Endothelial cell of umbilical vein (primary cell): ENCODE measurements around the gene USH1C. TPM values are rescaled to one million over a fixed set of nuclear protein-coding genes. Genes with fewer than 3 reads are reported as not detected.

ENCODE experiments used
- BruUV-seq: library from RNA; stranded (reverse); fragments of 400-500 nt; replicated peaks from 2 replicates; lab custom pipeline; 2021; lab: Mats Ljungman, UMichigan
- CTCF ChIA-PET: fragments of 300-600, 350-600 bp; sonication (Branson Sonifier 250); formaldehyde crosslinking; loops from one replicate; lab custom pipeline; 2021; ENCODE audit warnings: antibody characterized with exemption, inconsistent platforms; lab: Charles Lee
- POLR2A ChIA-PET: fragments of 300-600, 350-600 bp; sonication (Branson Sonifier 250); formaldehyde crosslinking; loops from one replicate; lab custom pipeline; 2021; ENCODE audit warnings: antibody characterized with exemption, inconsistent platforms; lab: Charles Lee
- DNase-seq: peaks from one replicate; pipeline ENCODE4 v3.0.0-alpha.2; 2011; ENCODE audit warnings: low read depth, low spot score
- FAIRE-seq: peaks from 2 replicates; lab custom pipeline; 2011; peaks lifted over from hg19 to GRCh38; lab: Jason Lieb, UNC
- H2AFZ ChIP-seq: 2 replicates; pipeline ENCODE4 v1.6.0; 2012; ENCODE audit warnings: low read depth, low read length, control low read depth, inconsistent platforms
- H3K27ac ChIP-seq: 2 replicates; pipeline ENCODE4 v1.5.1; 2011; ENCODE audit warnings: low read depth, mild to moderate bottlenecking, control low read depth, low read length, moderate library complexity; ENCODE audit not compliant: insufficient read depth
- H3K27me3 ChIP-seq, 2 experiments: 2 replicates each; pipeline versions ENCODE4 v1.6.0 to v1.6.1; 2011; ENCODE audit warnings: low read length in 2 of 2, mixed read lengths in 1 of 2; ENCODE audit not compliant: control insufficient read depth in 2 of 2, insufficient read depth in 2 of 2
- H3K36me3 ChIP-seq, 2 experiments: 2 replicates in 1 of 2; 3 replicates in 1 of 2; pipeline ENCODE4 v1.5.1; 2011; ENCODE audit warnings: low read length in 2 of 2, mild to moderate bottlenecking in 1 of 2, moderate library complexity in 1 of 2; ENCODE audit not compliant: control insufficient read depth in 2 of 2, insufficient read depth in 2 of 2; ENCODE audit errors: extremely low read depth in 1 of 2
- H3K4me1 ChIP-seq: 3 replicates; pipeline ENCODE4 v1.5.1; 2011; ENCODE audit warnings: mild to moderate bottlenecking, low read length; ENCODE audit not compliant: control insufficient read depth, insufficient read depth; ENCODE audit errors: extremely low read depth
- H3K4me2 ChIP-seq: 2 replicates; pipeline ENCODE4 v1.6.1; 2011; ENCODE audit warnings: low read length, control low read depth, mixed read lengths; ENCODE audit not compliant: insufficient read depth
- H3K4me3 ChIP-seq, 3 experiments: fragments of 200-600 bp in 1 of 3; sonication (generic), shearing (Covaris generic) in 1 of 3; replicated peaks in 1 of 3; 2 replicates each; pipeline ENCODE4 v1.5.1; 2011 to 2016; ENCODE audit warnings: control low read depth in 3 of 3, low read length in 3 of 3, mild to moderate bottlenecking in 2 of 3, inconsistent platforms in 1 of 3, low read depth in 1 of 3, moderate library complexity in 1 of 3; ENCODE audit not compliant: insufficient read depth in 1 of 3
- H3K79me2 ChIP-seq: 2 replicates; pipeline ENCODE4 v1.6.0; 2012; ENCODE audit warnings: low read length, inconsistent platforms; ENCODE audit not compliant: control insufficient read depth, insufficient read depth
- H3K9ac ChIP-seq: replicated peaks from 2 replicates; pipeline ENCODE3; 2011; ENCODE audit warnings: low read length, control low read depth; ENCODE audit not compliant: insufficient read depth; ENCODE audit errors: extremely low read depth
- H3K9me1 ChIP-seq: replicated peaks from 3 replicates; pipeline ENCODE4 v1.6.0; 2011; ENCODE audit warnings: mild to moderate bottlenecking, low read length; ENCODE audit not compliant: control insufficient read depth, insufficient read depth; ENCODE audit errors: extremely low read depth
- H3K9me3 ChIP-seq: replicated peaks from 2 replicates; pipeline ENCODE4 v1.5.1; 2012; ENCODE audit warnings: low read length, inconsistent platforms; ENCODE audit not compliant: control insufficient read depth, insufficient read depth
- H4K20me1 ChIP-seq: replicated peaks from 2 replicates; pipeline ENCODE3; 2011; ENCODE audit warnings: mild to moderate bottlenecking, low read length; ENCODE audit not compliant: control insufficient read depth, insufficient read depth; ENCODE audit errors: extremely low read depth
- EZH2 ChIP-seq: IDR thresholded peaks from 2 replicates; pipeline ENCODE4 v1.6.1; 2012; ENCODE audit warnings: borderline replicate concordance, low read depth, mild to moderate bottlenecking, moderate library complexity, low read length, inconsistent platforms; ENCODE audit not compliant: severe bottlenecking
- FOS ChIP-seq: IDR thresholded peaks from 2 replicates; pipeline ENCODE4 v1.6.1; 2011; ENCODE audit warnings: mild to moderate bottlenecking, low read length, moderate library complexity, borderline replicate concordance; ENCODE audit not compliant: insufficient read depth
- GATA2 ChIP-seq: IDR thresholded peaks from 2 replicates; pipeline ENCODE4 v1.7.0; 2011; ENCODE audit warnings: low read depth, mild to moderate bottlenecking, moderate library complexity, mixed read lengths, low read length; ENCODE audit not compliant: insufficient read length, insufficient read depth
- JUN ChIP-seq: IDR thresholded peaks from 2 replicates; pipeline ENCODE4 v1.6.1; 2011; ENCODE audit warnings: borderline replicate concordance, low read depth; ENCODE audit not compliant: insufficient read length, insufficient read depth
- MYC ChIP-seq: IDR thresholded peaks from one replicate; pipeline ENCODE4 v1.6.1; 2011; ENCODE audit warnings: mild to moderate bottlenecking, low read depth, low read length
- POLR2A ChIP-seq: IDR thresholded peaks from 2 replicates; pipeline ENCODE4 v1.6.1; 2012; ENCODE audit warnings: low read depth, mild to moderate bottlenecking, control low read depth, low read length
- POLR2AphosphoS5 ChIP-seq: IDR thresholded peaks from 2 replicates; pipeline ENCODE4 v1.6.1; 2012; ENCODE audit warnings: low read depth, mild to moderate bottlenecking, control low read depth, low read length, moderate library complexity; ENCODE audit not compliant: insufficient read depth
- dilution Hi-C: fragments of 300-500 bp; cut with MboI; formaldehyde crosslinking; loops from one replicate; pipeline ENCODE4 v1.15.0; 2019; ENCODE audit warnings: low sequenced_read_pairs; ENCODE audit not compliant: extremely low pct_ligation_motif_present
- intact Hi-C: fragments of 100-400 bp; cut with micrococcal nuclease; formaldehyde crosslinking; loops from one replicate; pipeline ENCODE4 v1.10.0; 2022
- polyA plus RNA-seq, 4 experiments: library from polyadenylated mRNA; depleted of rRNA in 3 of 4; stranded (reverse) in 3 of 4; unstranded in 1 of 4; fragments of >200 nt; gene quantifications; 2 replicates each; pipeline versions ENCODE4 v1.2.1 to v1.2.3, GENCODE V29; 2011 to 2012; ENCODE audit warnings: missing spikeins in 1 of 4
- total RNA-seq: library from RNA; stranded (reverse); gene quantifications from 2 replicates; pipeline ENCODE4 v1.2.3, GENCODE V29; 2021
- TF ChIP-seq, protein P1 (sequence below): IDR thresholded peaks from 2 replicates; pipeline ENCODE4 v1.6.1; 2011; ENCODE audit not compliant: insufficient read depth, insufficient read length
- TF ChIP-seq, protein P2 (sequence below), 2 donors: IDR thresholded peaks; 1 replicate in 1 of 2; 2 replicates in 1 of 2; pipeline ENCODE4 v1.5.1; 2011; ENCODE audit warnings: low read length in 2 of 2, mild to moderate bottlenecking in 2 of 2, moderate library complexity in 2 of 2, control low read depth in 1 of 2, inconsistent platforms in 1 of 2, low read depth in 1 of 2; ENCODE audit not compliant: insufficient read depth in 1 of 2; ENCODE audit errors: extremely low read depth in 1 of 2

Gene USH1C
- total and polyA plus RNA-seq, 2 donors (not counting 3 experiments of a cell fraction or from before 2014, with no cell fraction given): not detected

DNA sequence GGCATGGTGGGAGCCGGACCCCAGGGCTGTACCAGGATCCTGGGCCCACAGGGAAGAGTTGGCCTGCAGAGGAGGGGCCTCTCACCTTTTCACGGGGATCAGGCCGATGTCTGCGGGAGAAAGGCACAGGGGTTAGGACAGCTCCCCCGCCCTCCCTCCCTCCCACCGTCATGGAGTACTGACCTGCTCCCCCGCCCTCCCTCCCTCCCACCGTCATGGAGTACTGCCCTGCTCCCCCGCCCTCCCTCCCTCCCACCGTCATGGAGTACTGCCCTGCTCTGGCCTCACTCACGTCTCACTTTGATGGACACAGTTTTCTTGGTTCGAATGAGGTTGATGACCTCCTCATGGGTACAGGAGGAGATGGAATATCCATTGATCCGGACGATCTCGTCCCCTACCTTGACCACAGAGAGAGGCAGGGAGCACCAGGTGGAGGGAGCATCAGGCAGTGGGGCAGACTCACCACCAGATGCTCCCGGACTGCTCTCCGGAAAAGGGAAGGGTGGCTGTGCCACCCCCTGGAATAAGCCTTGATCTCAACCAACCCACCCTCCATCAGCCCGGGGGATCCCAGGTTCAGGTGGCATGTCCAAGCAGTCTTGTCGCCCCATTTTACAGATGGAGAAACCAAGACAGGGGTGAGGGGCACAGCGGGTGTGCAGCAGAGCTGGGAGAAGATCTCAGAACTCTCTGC is 17.1 kb downstream of the USH1C start:
- no peak overlapping the region for H3K4me3 ChIP-seq

DNA sequence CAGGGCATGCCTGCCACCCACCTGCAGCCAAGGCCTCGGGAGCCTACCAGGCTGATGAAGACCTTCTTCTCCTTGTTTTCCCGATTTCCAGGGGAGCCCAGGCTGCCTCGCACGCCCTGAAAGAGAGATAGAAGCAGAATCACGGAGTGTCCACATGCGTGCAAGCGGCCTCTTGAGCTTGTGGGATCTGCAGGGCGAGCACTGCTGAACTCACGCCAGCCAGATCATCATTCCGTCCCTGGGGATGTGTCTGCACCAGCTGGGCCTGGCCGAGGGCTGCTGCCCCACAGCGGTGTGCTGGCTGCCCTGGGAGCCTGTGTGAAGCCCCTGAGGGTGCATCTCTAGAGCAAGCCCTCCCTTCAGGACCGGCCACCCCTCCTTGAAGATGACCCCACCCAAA is 17.9 kb downstream of the USH1C start:
- H3K27ac ChIP-seq: no peak overlapping the region
- no peaks in the 10 kb centered on the region for H3K4me1 ChIP-seq
- H3K9ac ChIP-seq: no peak overlapping the region
- no peaks in the 10 kb centered on the region for H3K9me1 ChIP-seq
- no peak overlapping the region for H3K4me3 ChIP-seq
- BruUV-seq: no TSS peak
- TF ChIP-seq, protein P1, sequence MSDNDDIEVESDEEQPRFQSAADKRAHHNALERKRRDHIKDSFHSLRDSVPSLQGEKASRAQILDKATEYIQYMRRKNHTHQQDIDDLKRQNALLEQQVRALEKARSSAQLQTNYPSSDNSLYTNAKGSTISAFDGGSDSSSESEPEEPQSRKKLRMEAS: no peak
- TF ChIP-seq GATA2: no peak
- TF ChIP-seq, protein P2, sequence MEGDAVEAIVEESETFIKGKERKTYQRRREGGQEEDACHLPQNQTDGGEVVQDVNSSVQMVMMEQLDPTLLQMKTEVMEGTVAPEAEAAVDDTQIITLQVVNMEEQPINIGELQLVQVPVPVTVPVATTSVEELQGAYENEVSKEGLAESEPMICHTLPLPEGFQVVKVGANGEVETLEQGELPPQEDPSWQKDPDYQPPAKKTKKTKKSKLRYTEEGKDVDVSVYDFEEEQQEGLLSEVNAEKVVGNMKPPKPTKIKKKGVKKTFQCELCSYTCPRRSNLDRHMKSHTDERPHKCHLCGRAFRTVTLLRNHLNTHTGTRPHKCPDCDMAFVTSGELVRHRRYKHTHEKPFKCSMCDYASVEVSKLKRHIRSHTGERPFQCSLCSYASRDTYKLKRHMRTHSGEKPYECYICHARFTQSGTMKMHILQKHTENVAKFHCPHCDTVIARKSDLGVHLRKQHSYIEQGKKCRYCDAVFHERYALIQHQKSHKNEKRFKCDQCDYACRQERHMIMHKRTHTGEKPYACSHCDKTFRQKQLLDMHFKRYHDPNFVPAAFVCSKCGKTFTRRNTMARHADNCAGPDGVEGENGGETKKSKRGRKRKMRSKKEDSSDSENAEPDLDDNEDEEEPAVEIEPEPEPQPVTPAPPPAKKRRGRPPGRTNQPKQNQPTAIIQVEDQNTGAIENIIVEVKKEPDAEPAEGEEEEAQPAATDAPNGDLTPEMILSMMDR (IDR thresholded peaks at IDR 0.05; ENCODE audit: extremely low read depth in 1 of 2, insufficient read depth in 1 of 2, low read depth in 1 of 2, low read length in 2 of 2): no peak
- no peak for TF ChIP-seq EZH2
- TF ChIP-seq POLR2AphosphoS5: no peak
- TF ChIP-seq MYC: no peak
- no peak for TF ChIP-seq FOS
- no peak for TF ChIP-seq JUN
- TF ChIP-seq POLR2A: no peak
- ChIA-PET CTCF (no interaction called here), POLR2A (no interaction called here)
- FAIRE-seq: no peak
- H3K27me3 ChIP-seq: peaks cover 0 to 3% of the 10 kb centered on the region in 2 experiments
- no peaks in the 10 kb centered on the region for H3K36me3 ChIP-seq
- no peaks in the 10 kb centered on the region for H4K20me1 ChIP-seq
- no peak for DNase-seq
- dilution Hi-C loops: no loop called here
- no peak overlapping the region for H3K4me2 ChIP-seq
- H3K79me2 ChIP-seq: no peaks in the 10 kb centered on the region
- H2AFZ ChIP-seq: no peak overlapping the region
- H3K9me3 ChIP-seq: no peaks in the 10 kb centered on the region
- intact Hi-C loops: no loop called here

More for the DNA sequence above, 17.1 kb downstream of the USH1C start:
- H3K9me3 ChIP-seq: no peaks in the 10 kb centered on the region
- H3K27ac ChIP-seq: no peak overlapping the region
- H4K20me1 ChIP-seq: no peaks in the 10 kb centered on the region
- H3K4me1 ChIP-seq: no peaks in the 10 kb centered on the region
- POLR2A ChIA-PET: no interaction called here
- H3K36me3 ChIP-seq: no peaks in the 10 kb centered on the region
- no peak for FAIRE-seq
- no peaks in the 10 kb centered on the region for H3K79me2 ChIP-seq
- no peak overlapping the region for H3K9ac ChIP-seq
- peaks cover 0 to 3% of the 10 kb centered on the region in 2 experiments for H3K27me3 ChIP-seq
- no peak for TF ChIP-seq GATA2
- no peak for TF ChIP-seq POLR2A
- TF ChIP-seq, protein P2 (IDR thresholded peaks at IDR 0.05; ENCODE audit: extremely low read depth in 1 of 2, insufficient read depth in 1 of 2, low read depth in 1 of 2, low read length in 2 of 2): no peak
- H3K4me2 ChIP-seq: no peak overlapping the region
- CTCF ChIA-PET: interaction anchor here (0.7 to 4.0 kb wide), 13 partner anchors 8 to 464 kb away, joined by 3 to 128 read pairs (median 5); partner anchors contain the start of gene USH1C
- BruUV-seq: no TSS peak
- DNase-seq: no peak
- H2AFZ ChIP-seq: no peak overlapping the region
- H3K9me1 ChIP-seq: no peaks in the 10 kb centered on the region
- intact Hi-C loops (no loop called here), dilution Hi-C loops (no loop called here)
